Measurements from ENCODE around the gene CXorf65.
A peak's percentile ranks its signal among the peaks of the same experiment; 100 is the strongest.

Gene CXorf65

DNA sequence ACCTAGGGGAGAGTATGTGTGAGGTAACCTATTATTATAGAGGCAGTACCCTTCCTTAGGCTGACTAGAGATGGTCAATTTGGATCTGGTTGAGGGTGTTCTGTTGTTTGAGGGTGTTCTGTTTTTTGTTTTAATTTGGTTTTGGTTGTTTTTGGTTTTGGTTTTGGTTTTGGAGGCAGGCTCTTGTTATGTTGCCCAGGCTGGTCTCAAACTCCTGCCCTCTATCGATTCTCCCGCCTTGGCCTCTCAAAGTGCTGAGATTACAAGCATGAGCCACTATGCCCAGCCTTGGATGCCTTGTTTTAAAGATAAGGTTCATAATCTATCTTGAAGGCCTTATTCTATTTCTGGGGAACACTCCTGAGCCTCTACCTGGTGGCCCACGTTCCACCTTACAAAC is 912 bp downstream of the CXorf65 start:
- DNase-seq, result no peak

- DNase-seq, result peak; percentile 32 to 41
Measured at GRCh38 chrX:71103110-71103983, 3.2 kb downstream of the CXorf65 start.

- DNase-seq, result no peak
Measured at GRCh38 chrX:71102292-71102691, 4.2 kb downstream of the CXorf65 start.

DNA sequence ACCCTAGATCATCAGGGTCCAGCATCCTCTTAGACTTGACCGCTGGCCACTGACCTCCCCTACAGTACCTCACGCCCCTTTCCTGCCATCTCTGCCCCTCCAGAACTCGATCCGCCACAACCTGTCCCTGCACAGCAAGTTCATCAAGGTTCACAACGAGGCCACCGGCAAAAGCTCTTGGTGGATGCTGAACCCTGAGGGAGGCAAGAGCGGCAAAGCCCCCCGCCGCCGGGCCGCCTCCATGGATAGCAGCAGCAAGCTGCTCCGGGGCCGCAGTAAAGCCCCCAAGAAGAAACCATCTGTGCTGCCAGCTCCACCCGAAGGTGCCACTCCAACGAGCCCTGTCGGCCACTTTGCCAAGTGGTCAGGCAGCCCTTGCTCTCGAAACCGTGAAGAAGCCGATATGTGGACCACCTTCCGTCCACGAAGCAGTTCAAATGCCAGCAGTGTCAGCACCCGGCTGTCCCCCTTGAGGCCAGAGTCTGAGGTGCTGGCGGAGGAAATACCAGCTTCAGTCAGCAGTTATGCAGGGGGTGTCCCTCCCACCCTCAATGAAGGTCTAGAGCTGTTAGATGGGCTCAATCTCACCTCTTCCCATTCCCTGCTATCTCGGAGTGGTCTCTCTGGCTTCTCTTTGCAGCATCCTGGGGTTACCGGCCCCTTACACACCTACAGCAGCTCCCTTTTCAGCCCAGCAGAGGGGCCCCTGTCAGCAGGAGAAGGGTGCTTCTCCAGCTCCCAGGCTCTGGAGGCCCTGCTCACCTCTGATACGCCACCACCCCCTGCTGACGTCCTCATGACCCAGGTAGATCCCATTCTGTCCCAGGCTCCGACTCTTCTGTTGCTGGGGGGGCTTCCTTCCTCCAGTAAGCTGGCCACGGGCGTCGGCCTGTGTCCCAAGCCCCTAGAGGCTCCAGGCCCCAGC is 5.7 kb downstream of the CXorf65 start:
- no peak for DNase-seq

GRCh38 chrX:71099736-71100135 is 6.8 kb downstream of the CXorf65 start:
- no peak for DNase-seq

- DNase-seq, result no peak
Measured at GRCh38 chrX:71098951-71099506, 7.5 kb downstream of the CXorf65 start.

- peak; percentile 54 to 67 for DNase-seq
Measured at GRCh38 chrX:71098302-71098701, 8.2 kb downstream of the CXorf65 start.

- no peak for DNase-seq
Measured at GRCh38 chrX:71096760-71097032, 9.8 kb downstream of the CXorf65 start.

DNA sequence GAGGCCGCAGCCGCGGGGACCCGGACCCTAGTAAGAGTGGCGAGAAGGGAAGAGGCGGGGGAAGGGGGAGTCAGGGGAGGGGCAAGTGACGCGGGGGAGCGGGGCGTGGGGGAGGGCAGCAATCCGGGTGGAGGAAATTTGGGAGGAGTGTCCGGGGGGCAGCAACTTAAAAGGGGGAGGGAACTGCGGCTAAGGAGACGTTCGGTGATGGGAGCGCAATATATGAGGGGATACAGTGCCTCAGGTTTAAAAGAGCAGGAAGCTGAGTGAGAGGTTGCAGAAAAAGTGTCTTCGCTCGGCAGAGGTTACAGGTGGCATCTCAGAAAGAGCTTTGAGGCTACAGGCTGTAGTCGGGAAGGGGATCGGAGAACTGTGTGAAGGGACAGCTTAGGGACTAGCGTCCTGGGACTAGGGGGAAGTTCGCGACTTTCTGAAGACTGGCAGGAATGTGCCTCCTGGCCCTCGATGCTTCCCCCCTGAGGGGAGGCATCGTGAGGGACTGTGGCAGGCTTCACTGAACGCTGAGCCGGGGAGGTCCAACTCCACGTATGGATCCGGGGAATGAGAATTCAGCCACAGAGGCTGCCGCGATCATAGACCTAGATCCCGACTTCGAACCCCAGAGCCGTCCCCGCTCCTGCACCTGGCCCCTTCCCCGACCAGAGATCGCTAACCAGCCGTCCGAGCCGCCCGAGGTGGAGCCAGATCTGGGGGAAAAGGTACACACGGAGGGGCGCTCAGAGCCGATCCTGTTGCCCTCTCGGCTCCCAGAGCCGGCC is 10.4 kb downstream of the CXorf65 start:
- peak in 1 of 2 donors; percentile 28 for DNase-seq

DNA sequence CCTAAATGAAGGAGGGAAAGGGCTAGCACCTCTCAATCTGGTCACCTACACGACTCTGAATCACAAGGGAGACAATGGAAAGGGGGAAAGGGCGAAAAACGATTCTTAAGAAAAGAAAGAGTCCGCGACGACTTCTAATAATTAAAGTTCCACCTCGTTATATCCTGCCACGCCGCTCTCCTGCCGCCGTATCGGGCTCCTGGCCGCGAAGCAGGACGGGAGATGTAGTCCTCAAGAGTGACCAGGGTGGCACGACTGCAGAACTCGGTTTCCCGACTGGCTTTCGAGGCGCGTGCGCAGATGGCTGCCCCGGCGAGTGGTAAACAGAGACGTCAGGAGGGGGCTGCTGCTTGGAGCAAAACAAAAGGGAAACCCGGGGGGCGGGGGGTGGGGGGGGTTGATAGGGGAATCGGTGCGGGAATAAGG is 11.0 kb downstream of the CXorf65 start, which contains the start of gene FOXO4:
FOXO4 (plus strand) TSS at position 297 of the 426 bp plus-strand sequence. CDS start 678 bp downstream, outside the sequence.
- peak; percentile 70 to 75 for DNase-seq

GRCh38 chrX:71095033-71095432 is 11.5 kb downstream of the CXorf65 start:
- no peak for DNase-seq

- no peak for DNase-seq
Measured at GRCh38 chrX:71091263-71091662, 15.3 kb downstream of the CXorf65 start.

DNA sequence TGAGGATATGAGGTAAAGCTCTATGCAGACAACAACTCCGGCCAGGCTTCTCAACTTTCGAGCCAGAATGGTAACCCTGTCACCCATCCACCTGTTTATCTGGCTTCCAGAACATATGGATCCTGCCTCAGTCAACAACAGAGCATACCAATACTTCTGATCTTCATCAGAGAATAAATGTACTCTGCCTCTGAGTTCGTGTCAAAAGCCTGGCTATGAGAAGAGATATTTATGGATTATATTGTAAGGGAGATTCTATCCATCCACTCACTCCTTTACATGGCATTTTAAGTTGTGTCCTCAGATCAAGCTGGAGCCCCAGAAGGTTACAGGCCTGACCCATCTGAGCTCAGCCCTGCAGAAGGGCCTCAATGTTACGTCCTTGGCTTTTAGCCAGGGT is 20.6 kb downstream of the CXorf65 start:
- DNase-seq, result no peak

- no peak for DNase-seq
Measured at GRCh38 chrX:71082822-71083221, 23.7 kb downstream of the CXorf65 start.

GRCh38 chrX:71082124-71082647 is 24.4 kb downstream of the CXorf65 start:
- DNase-seq, result no peak

GRCh38 chrX:71081330-71082123 is 25.0 kb downstream of the CXorf65 start:
- no peak for DNase-seq

DNA sequence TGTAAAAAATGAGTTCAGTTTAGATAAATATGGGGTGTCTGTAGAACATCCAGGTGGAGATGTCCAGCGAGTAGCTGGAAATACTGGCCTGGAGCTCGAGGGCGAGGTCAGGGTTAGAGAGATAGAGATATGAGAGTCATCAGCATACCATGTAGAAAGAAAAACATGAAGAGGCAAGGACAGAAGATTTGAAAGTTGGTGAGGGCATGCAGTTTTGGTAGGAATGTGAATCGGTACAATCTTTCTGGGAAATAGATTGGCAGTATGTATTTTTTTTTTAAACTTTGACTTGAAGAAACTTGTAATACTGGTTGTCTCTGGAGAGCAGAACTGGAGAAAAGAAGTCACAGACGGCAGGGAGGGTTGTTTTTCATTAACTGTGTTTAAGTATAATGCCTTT is 36.0 kb downstream of the CXorf65 start:
- DNase-seq, result no peak

DNA sequence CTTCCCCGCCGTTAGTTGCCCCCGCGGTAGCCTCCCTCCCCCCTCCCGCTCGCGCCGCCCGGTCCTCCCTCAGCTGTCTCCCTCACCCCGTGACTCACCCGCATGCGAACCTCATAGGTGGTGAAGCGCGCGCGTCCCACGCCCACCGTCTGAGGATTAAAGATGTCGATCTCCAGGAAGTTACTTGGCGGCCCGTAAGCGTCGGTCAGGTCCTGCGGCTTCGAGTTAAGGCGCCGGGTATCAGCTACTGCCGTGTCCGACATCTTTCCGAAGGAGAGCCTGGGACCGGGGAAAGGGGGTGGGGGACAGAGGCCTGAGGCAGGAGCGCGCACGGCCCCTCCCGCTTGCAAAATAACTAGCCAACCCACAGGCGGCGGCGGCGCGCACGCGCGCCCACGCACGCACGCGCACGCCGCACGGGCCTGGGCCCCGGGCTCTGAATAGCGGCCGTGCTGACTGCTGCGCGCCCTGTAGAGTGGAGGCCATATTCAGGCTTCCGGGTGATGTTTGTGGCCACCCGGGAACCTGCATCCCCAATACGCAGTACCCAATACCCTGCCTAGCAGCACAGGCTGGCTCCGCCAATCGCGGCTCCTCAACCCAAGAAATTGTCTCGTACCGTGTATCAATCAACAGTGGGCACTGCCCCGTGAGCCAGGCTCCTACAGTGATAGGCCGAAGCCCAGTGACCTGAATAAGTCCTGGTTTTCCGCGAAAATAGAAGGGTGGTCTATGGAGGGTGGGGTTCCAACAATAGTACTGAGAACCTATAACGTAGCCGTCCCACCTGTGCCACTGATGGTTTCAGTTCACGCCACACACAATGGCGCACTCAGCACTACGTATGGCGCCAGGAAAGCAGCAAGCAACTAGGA is 38.3 kb downstream of the CXorf65 start, which contains the start of gene SNX12:
SNX12 (minus strand) TSS at position 291 of the 875 bp plus-strand sequence; CDS start at position 263, 28 bp downstream.
- DNase-seq, result peak; percentile 73 to 75

- DNase-seq, result no peak
Measured at GRCh38 chrX:71067712-71068043, 38.9 kb downstream of the CXorf65 start.

GRCh38 chrX:71067089-71067488 is 39.5 kb downstream of the CXorf65 start:
- DNase-seq, result no peak
